ENCODE data around the gene TGM2. TPM values are rescaled to one million over a fixed set of nuclear protein-coding genes. Genes with fewer than 3 reads are reported as not detected.

TGM2 gene
- total and polyA plus RNA-seq, 9 of the 15 experiments (the other 6 are each of a cell fraction or from before 2014, with no cell fraction given) = 5.5 to 78.5 (median 37.6) TPM

- TF ChIP-seq USF1 (CRISPR knock-in tag; IDR thresholded peaks at IDR 0.05) = peak; percentile 84
- no peak for TF ChIP-seq CLOCK (CRISPR knock-in tag; IDR thresholded peaks at IDR 0.05; ENCODE audit: borderline replicate concordance)
- no peak for TF ChIP-seq GTF2E2 (tag; IDR thresholded peaks at IDR 0.05)
- peak; percentile 74; the same call in 1 of the 2 replicates for TF ChIP-seq RAD51 (IDR thresholded peaks at IDR 0.05; ENCODE audit: borderline replicate concordance, low read depth)
These were observed 37.3 kb upstream of the TGM2 start (continued) for GRCh38 chr20:38202153-38202981.

DNA sequence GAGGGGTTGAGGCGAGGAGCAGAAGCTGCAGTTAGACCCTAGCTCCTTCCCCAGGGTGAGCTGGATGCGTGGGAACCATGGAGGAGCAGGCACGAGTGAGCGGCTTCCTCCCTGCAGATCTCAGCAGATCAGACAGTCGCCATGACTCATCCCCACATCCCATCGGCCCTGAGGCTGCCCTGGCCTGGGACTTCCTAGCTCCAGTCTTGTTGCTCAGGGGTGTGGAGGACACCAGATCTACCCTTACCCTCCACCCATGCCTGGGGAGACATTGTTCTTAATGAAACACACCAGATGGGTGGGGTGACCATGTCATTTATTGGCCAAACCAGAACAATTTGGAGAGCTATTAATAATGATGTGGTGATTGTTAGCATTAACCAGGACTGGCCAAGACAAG, 36.3 kb upstream of the TGM2 start:
- no peaks in the 10 kb centered on the region for H3K36me3 ChIP-seq (ENCODE audit: control insufficient read depth, insufficient read depth, low read length)
- ChIA-PET POLR2A (interaction anchor here (0.7 to 1.2 kb wide), 2 partner anchors 14 to 70 kb away, joined by 3 read pairs; no protein-coding TSS in a partner anchor), CTCF (ENCODE audit: low intra/inter-chr PET ratio) (no interaction called here)
- no peaks in the 10 kb centered on the region for H3K79me2 ChIP-seq (ENCODE audit: control insufficient read depth, insufficient read depth, low read length)
- in situ Hi-C loops (cut with MboI) = no loop called here
- peaks cover 8 to 12% of the 10 kb centered on the region in 2 experiments for H3K4me1 ChIP-seq (replicated peaks in 1 of 2; ENCODE audit: control insufficient read depth in 2 of 2, insufficient read depth in 2 of 2, low read length in 2 of 2)
- H3K9me3 ChIP-seq (replicated peaks; ENCODE audit: control insufficient read depth, insufficient read depth, low read depth, low read length) = no peaks in the 10 kb centered on the region; the same call in 1 of the 2 replicates
- H3K4me2 ChIP-seq (ENCODE audit: insufficient read depth, low read length) = no peak overlapping the region
- H2AFZ ChIP-seq (ENCODE audit: low read depth, low read length) = no peak overlapping the region
- WGBS (ENCODE audit: insufficient coverage, low coverage, missing lambda C conversion rate) = 5% methylated on average over 6 of the region's 6 CpGs
- FAIRE-seq = peak; percentile 75
- DNase-seq (ENCODE audit: extremely low read depth in 1 of 4, low spot score in 3 of 4) = peak in 3 of 4 experiments; percentile 27 to 39 (median 37)
- H3K27me3 ChIP-seq (ENCODE audit: control insufficient read depth in 2 of 2, insufficient read depth in 2 of 2, low read length in 2 of 2) = peaks cover 6 to 17% of the 10 kb centered on the region in 2 experiments; a peak in 4 of 5 replicates
- no peaks in the 10 kb centered on the region for H3K9me1 ChIP-seq (ENCODE audit: control insufficient read depth, insufficient read depth, low read length)
- no peak overlapping the region for H3K4me3 ChIP-seq
- H3K9ac ChIP-seq (ENCODE audit: insufficient read depth in 1 of 2, low read depth in 2 of 2, low read length in 2 of 2) = no peak overlapping the region
- intact Hi-C loops (cut with micrococcal nuclease) = no loop called here
- H4K20me1 ChIP-seq (replicated peaks; ENCODE audit: control insufficient read depth, insufficient read depth, low read length) = peaks cover 3% of the 10 kb centered on the region; the same call in 1 of the 2 replicates
- H3K27ac ChIP-seq (ENCODE audit: extremely low read depth, low read depth, low read length) = no peak overlapping the region
- BruUV-seq (replicated peaks) = no TSS peak
- ATAC-seq = peak; percentile 62
- TF ChIP-seq BHLHE40 (IDR thresholded peaks at IDR 0.05; ENCODE audit: low read length) (peak; percentile 71; the same call in 1 of the 2 replicates), JUN (IDR thresholded peaks at IDR 0.05; ENCODE audit: borderline replicate concordance, low read depth, low read length) (peak; percentile 64; the same call in 1 of the 2 replicates), JUN (CRISPR knock-in tag; IDR thresholded peaks at IDR 0.05; ENCODE audit: borderline replicate concordance) (no peak), FUS (optimal IDR thresholded peaks at IDR 0.05; ENCODE audit: low read depth, low read length) (no peak), ZNF551 (CRISPR knock-in tag; IDR thresholded peaks at IDR 0.05) (no peak), SMAD2 (IDR thresholded peaks at IDR 0.05; ENCODE audit: low read depth, low read length) (no peak), FOSL1 (tag; conservative IDR thresholded peaks at IDR 0.05) (peak; percentile 86), RCOR1 (IDR thresholded peaks at IDR 0.05; ENCODE audit: borderline replicate concordance in 1 of 2, low read depth in 2 of 2, low read length in 2 of 2) (peak in 1 of 2 experiments; percentile 42; a peak in 1 of 4 replicates), JUND (IDR thresholded peaks at IDR 0.05; ENCODE audit: borderline replicate concordance, low read depth, low read length) (peak; percentile 77; the same call in 1 of the 2 replicates), JUND (tag; IDR thresholded peaks at IDR 0.05; ENCODE audit: borderline replicate concordance, low read depth, low read length) (peak; percentile 66; the same call in 1 of the 3 replicates), CBX1 (IDR thresholded peaks at IDR 0.05; ENCODE audit: low read depth) (no peak), GATAD2B (IDR thresholded peaks at IDR 0.05; ENCODE audit: borderline replicate concordance) (no peak), ZNF263 (CRISPR knock-in tag; IDR thresholded peaks at IDR 0.05; ENCODE audit: borderline replicate concordance) (peak; percentile 34; the same call in 1 of the 2 replicates), SMARCA4 (IDR thresholded peaks at IDR 0.05) (peak; percentile 19; the same call in 1 of the 2 replicates)
